ENCODE results near the gene ZNF554. TPM values are rescaled to one million over a fixed set of nuclear protein-coding genes. Genes with fewer than 3 reads are reported as not detected.

The ZNF554 gene
- total RNA-seq, 2 experiments from 2014 or later: 3.5 to 3.6 TPM

- Histone ChIP-seq H3K4me1 (ENCODE audit: insufficient read depth, low read length) (peaks cover 37% of the 10 kb centered on the region), H3K27me3 (ENCODE audit: control insufficient read depth in 1 of 2, insufficient read depth in 2 of 2, low read length in 2 of 2) (no peaks in the 10 kb centered on the region), H3K36me3 (ENCODE audit: insufficient read depth, low read length) (peaks cover 14% of the 10 kb centered on the region), H3K4me3 (ENCODE audit: low read length) (no peak overlapping the region), H3K9me3 (ENCODE audit: control insufficient read depth in 1 of 2, insufficient read depth in 1 of 2, low read length in 2 of 2) (no peaks in the 10 kb centered on the region), H3K27ac (ENCODE audit: low read depth in 1 of 2, low read length in 2 of 2) (no peak overlapping the region)
- Mint-ChIP-seq H3K9me3 (no peaks in the 10 kb centered on the region), H3K4me3 (no peak overlapping the region), H3K27me3 (no peaks in the 10 kb centered on the region), H3K36me3 (ENCODE audit: low read depth) (peaks cover 19% of the 10 kb centered on the region), H3K4me1 (ENCODE audit: low read depth) (peaks cover 32% of the 10 kb centered on the region), H3K27ac (peak overlapping the region; percentile 4)
- ChIA-PET CTCF (no interaction called here), POLR2A (no interaction called here)
- no peak for DNase-seq
- no peak for TF ChIP-seq CTCF (IDR thresholded peaks at IDR 0.05)
- intact Hi-C loops (cut with DNase I, micrococcal nuclease): no loop called here
- no peak for ATAC-seq (ENCODE audit: poor library complexity)
These were observed 45.5 kb upstream of the ZNF554 start for GRCh38 chr19:2774083-2774679.

GRCh38 chr19:2774953-2775555, 44.6 kb upstream of the ZNF554 start:
- H3K4me3 ChIP-seq (ENCODE audit: low read length): peak overlapping the region; percentile 47
- CTCF ChIA-PET: no interaction called here
- H3K4me1 Mint-ChIP-seq (ENCODE audit: low read depth): peaks cover 33% of the 10 kb centered on the region

More at GRCh38 chr19:2774953-2775555, 44.6 kb upstream of the ZNF554 start:
- H3K4me3 Mint-ChIP-seq: peak overlapping the region; percentile 86
- TF ChIP-seq CTCF (IDR thresholded peaks at IDR 0.05): no peak
- peaks cover 20% of the 10 kb centered on the region for H3K36me3 Mint-ChIP-seq (ENCODE audit: low read depth)
- H3K9me3 Mint-ChIP-seq: no peaks in the 10 kb centered on the region
- intact Hi-C loops (cut with DNase I, micrococcal nuclease): no loop called here
- H3K27me3 ChIP-seq (ENCODE audit: control insufficient read depth in 1 of 2, insufficient read depth in 2 of 2, low read length in 2 of 2): no peaks in the 10 kb centered on the region
- POLR2A ChIA-PET: interaction anchor here (0.8 to 1.4 kb wide), 3 partner anchors 10 to 299 kb away, joined by 3 to 5 read pairs (median 3); partner anchors contain the start of genes GADD45B and THOP1
- peak in 3 of 14 experiments; percentile 18 to 45 (median 25) for DNase-seq
- no peak for ATAC-seq (ENCODE audit: poor library complexity)
- H3K27ac ChIP-seq (ENCODE audit: low read depth in 1 of 2, low read length in 2 of 2): peak overlapping the region; percentile 29 to 89
- peak overlapping the region; percentile 99 for H3K27ac Mint-ChIP-seq
- H3K9me3 ChIP-seq (ENCODE audit: control insufficient read depth in 1 of 2, insufficient read depth in 1 of 2, low read length in 2 of 2): no peaks in the 10 kb centered on the region
- peaks cover 13% of the 10 kb centered on the region for H3K36me3 ChIP-seq (ENCODE audit: insufficient read depth, low read length)
- H3K4me1 ChIP-seq (ENCODE audit: insufficient read depth, low read length): peaks cover 38% of the 10 kb centered on the region
- no peaks in the 10 kb centered on the region for H3K27me3 Mint-ChIP-seq
